Fibroblast of lung (primary cell): ENCODE measurements around the gene SERPINB12. TPM values are rescaled to one million over a fixed set of nuclear protein-coding genes. Genes with fewer than 3 reads are reported as not detected.

Experiments used
- DNase-seq, 2 donors: peaks; one replicate each; pipeline versions ENCODE4 v3.0.0 to v3.0.0-alpha.2; 2010; ENCODE audit warnings: low read depth in 2 of 2
- H2AFZ ChIP-seq: 2 replicates; pipeline ENCODE4 v1.5.1; 2012; ENCODE audit warnings: low read length, control low read depth, inconsistent platforms
- H3K27ac ChIP-seq: 2 replicates; pipeline ENCODE4 v1.5.1; 2011; ENCODE audit warnings: low read length, control low read depth; ENCODE audit not compliant: insufficient read depth
- H3K27me3 ChIP-seq: 2 replicates; pipeline ENCODE4 v1.5.1; 2011; ENCODE audit warnings: mild to moderate bottlenecking, low read length; ENCODE audit not compliant: control insufficient read depth, insufficient read depth
- H3K36me3 ChIP-seq: 2 replicates; pipeline ENCODE4 v1.5.1; 2011; ENCODE audit warnings: low read length; ENCODE audit not compliant: control insufficient read depth, insufficient read depth
- H3K4me1 ChIP-seq: 2 replicates; pipeline ENCODE4 v1.5.1; 2011; ENCODE audit warnings: low read length; ENCODE audit not compliant: control insufficient read depth, insufficient read depth; ENCODE audit errors: extremely low read depth
- H3K4me2 ChIP-seq: 2 replicates; pipeline ENCODE4 v1.5.1; 2011; ENCODE audit warnings: low read length, control low read depth; ENCODE audit not compliant: insufficient read depth; ENCODE audit errors: extremely low read depth
- H3K4me3 ChIP-seq, 4 experiments: fragments of 200-600 bp in 1 of 4; sonication (generic) in 1 of 4; replicated peaks in 1 of 4; 2 replicates each; pipeline ENCODE4 v1.5.1; 2011 to 2016; ENCODE audit warnings: low read length in 4 of 4, low read depth in 3 of 4, mild to moderate bottlenecking in 3 of 4, control low read depth in 2 of 4, inconsistent platforms in 1 of 4, mixed read lengths in 1 of 4; ENCODE audit not compliant: insufficient read depth in 1 of 4; ENCODE audit errors: control extremely low read depth in 1 of 4
- H3K79me2 ChIP-seq: 2 replicates; pipeline ENCODE4 v1.5.1; 2012; ENCODE audit warnings: mild to moderate bottlenecking, low read length, inconsistent platforms; ENCODE audit not compliant: control insufficient read depth, insufficient read depth
- H3K9ac ChIP-seq: 2 replicates; pipeline ENCODE4 v1.5.1; 2011; ENCODE audit warnings: mild to moderate bottlenecking, low read length, control low read depth; ENCODE audit not compliant: insufficient read depth
- H3K9me3 ChIP-seq: 2 replicates; pipeline ENCODE4 v1.5.1; 2012; ENCODE audit warnings: low read depth, low read length; ENCODE audit not compliant: control insufficient read depth, insufficient read depth
- H4K20me1 ChIP-seq: 2 replicates; pipeline ENCODE4 v1.5.1; 2011; ENCODE audit warnings: low read length; ENCODE audit not compliant: control insufficient read depth, insufficient read depth; ENCODE audit errors: extremely low read depth
- EZH2 ChIP-seq: IDR thresholded peaks from 2 replicates; pipeline ENCODE4 v1.5.1; 2012; ENCODE audit warnings: low read length, control low read depth, mild to moderate bottlenecking; ENCODE audit errors: missing control alignments
- polyA plus RNA-seq, 2 donors: library from polyadenylated mRNA; depleted of rRNA in 1 of 2; stranded (reverse) in 1 of 2; unstranded in 1 of 2; fragments of >200 nt; gene quantifications; 2 replicates each; pipeline ENCODE4 v1.2.1, GENCODE V29; 2011 to 2012; ENCODE audit warnings: missing spikeins in 1 of 2
- total RNA-seq: library from RNA; depleted of rRNA; stranded (reverse); fragments of >200 nt; gene quantifications from 2 replicates; pipeline ENCODE4 v1.2.1, GENCODE V29; 2014
- TF ChIP-seq, protein P1 (sequence below), 2 donors: IDR thresholded peaks in 1 of 2; conservative IDR thresholded peaks in 1 of 2; 1 replicate in 1 of 2; 2 replicates in 1 of 2; pipeline ENCODE4 v1.5.1; 2011 to 2012; ENCODE audit warnings: low read length in 2 of 2, control low read depth in 1 of 2, inconsistent platforms in 1 of 2, low read depth in 1 of 2, mild to moderate bottlenecking in 1 of 2

SERPINB12 gene
- total and polyA plus RNA-seq, 2 donors (not counting 1 experiment from before 2014, with no cell fraction given), result 0.07 TPM; not detected in 1

- Histone ChIP-seq H3K4me1 (no peaks in the 10 kb centered on the region), H3K27ac (no peak overlapping the region), H2AFZ (no peak overlapping the region), H3K27me3 (no peaks in the 10 kb centered on the region), H3K4me3 (no peak overlapping the region), H3K9ac (no peak overlapping the region), H4K20me1 (no peaks in the 10 kb centered on the region), H3K36me3 (no peaks in the 10 kb centered on the region), H3K79me2 (no peaks in the 10 kb centered on the region), H3K9me3 (no peaks in the 10 kb centered on the region), H3K4me2 (no peak overlapping the region)
- TF ChIP-seq EZH2, result no peak
- TF ChIP-seq, protein P1, sequence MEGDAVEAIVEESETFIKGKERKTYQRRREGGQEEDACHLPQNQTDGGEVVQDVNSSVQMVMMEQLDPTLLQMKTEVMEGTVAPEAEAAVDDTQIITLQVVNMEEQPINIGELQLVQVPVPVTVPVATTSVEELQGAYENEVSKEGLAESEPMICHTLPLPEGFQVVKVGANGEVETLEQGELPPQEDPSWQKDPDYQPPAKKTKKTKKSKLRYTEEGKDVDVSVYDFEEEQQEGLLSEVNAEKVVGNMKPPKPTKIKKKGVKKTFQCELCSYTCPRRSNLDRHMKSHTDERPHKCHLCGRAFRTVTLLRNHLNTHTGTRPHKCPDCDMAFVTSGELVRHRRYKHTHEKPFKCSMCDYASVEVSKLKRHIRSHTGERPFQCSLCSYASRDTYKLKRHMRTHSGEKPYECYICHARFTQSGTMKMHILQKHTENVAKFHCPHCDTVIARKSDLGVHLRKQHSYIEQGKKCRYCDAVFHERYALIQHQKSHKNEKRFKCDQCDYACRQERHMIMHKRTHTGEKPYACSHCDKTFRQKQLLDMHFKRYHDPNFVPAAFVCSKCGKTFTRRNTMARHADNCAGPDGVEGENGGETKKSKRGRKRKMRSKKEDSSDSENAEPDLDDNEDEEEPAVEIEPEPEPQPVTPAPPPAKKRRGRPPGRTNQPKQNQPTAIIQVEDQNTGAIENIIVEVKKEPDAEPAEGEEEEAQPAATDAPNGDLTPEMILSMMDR (conservative IDR thresholded peaks at IDR 0.05 in 1 of 2, IDR thresholded peaks at IDR 0.05 in 1 of 2; ENCODE audit: low read depth in 1 of 2, low read length in 2 of 2), result no peak
- DNase-seq, result no peak
These were observed 54.8 kb downstream of the SERPINB12 start for GRCh38 chr18:63596964-63597363.

DNA sequence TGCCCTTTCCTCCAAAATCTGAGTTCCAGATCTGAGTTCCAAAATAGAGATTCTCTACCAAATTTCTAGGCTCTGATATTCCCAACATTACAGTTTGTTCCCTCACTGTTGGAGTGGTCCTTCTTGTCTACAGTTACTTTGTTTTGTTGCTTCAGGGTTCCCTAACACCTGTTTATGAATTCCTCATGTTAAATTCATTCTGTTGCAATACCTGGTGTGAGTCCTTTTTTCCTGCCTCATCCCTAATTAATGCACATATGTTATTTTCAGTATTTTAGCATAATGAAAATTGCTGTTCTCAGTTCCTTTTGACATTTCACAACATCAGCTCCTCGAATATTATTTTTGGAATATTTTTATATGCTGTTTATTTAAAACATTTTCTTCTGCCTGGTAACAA is 61.2 kb downstream of the SERPINB12 start:
- Histone ChIP-seq H2AFZ (no peak overlapping the region), H3K27ac (no peak overlapping the region), H3K4me3 (no peak overlapping the region), H3K36me3 (no peaks in the 10 kb centered on the region), H3K27me3 (no peaks in the 10 kb centered on the region), H3K4me2 (no peak overlapping the region), H3K9ac (no peak overlapping the region), H3K4me1 (no peaks in the 10 kb centered on the region), H3K79me2 (no peaks in the 10 kb centered on the region), H3K9me3 (no peaks in the 10 kb centered on the region), H4K20me1 (no peaks in the 10 kb centered on the region)
- DNase-seq, result no peak
- TF ChIP-seq, protein P1 (conservative IDR thresholded peaks at IDR 0.05 in 1 of 2, IDR thresholded peaks at IDR 0.05 in 1 of 2; ENCODE audit: low read depth in 1 of 2, low read length in 2 of 2), result no peak

- Histone ChIP-seq H3K79me2 (no peaks in the 10 kb centered on the region), H3K4me2 (no peak overlapping the region), H3K27me3 (no peaks in the 10 kb centered on the region), H4K20me1 (no peaks in the 10 kb centered on the region), H3K4me3 (no peak overlapping the region), H3K9ac (no peak overlapping the region), H3K27ac (no peak overlapping the region), H3K9me3 (no peaks in the 10 kb centered on the region), H3K4me1 (no peaks in the 10 kb centered on the region), H3K36me3 (no peaks in the 10 kb centered on the region), H2AFZ (no peak overlapping the region)
- DNase-seq, result peak in 1 of 2 donors; percentile 32
- TF ChIP-seq EZH2, result no peak
- TF ChIP-seq, protein P1 (conservative IDR thresholded peaks at IDR 0.05 in 1 of 2, IDR thresholded peaks at IDR 0.05 in 1 of 2; ENCODE audit: low read depth in 1 of 2, low read length in 2 of 2), result no peak
These were observed 61.6 kb downstream of the SERPINB12 start for GRCh38 chr18:63603772-63604171.
